GM20000 (cell line): ENCODE data around the gene STKLD1.

ENCODE experiments used
- DNase-seq: peaks from one replicate; pipeline ENCODE4 v3.0.0; 2012; ENCODE audit warnings: low spot score
- CTCF ChIP-seq: IDR thresholded peaks from 2 replicates; pipeline ENCODE4 v1.5.1; 2012; ENCODE audit warnings: mild to moderate bottlenecking, control low read depth; ENCODE audit errors: extremely low read depth, missing control alignments

Gene STKLD1

GRCh38 chr9:133368249-133368881 is 7.8 kb upstream of the STKLD1 start:
- TF ChIP-seq CTCF = no peak

GRCh38 chr9:133369422-133369821 is 6.7 kb upstream of the STKLD1 start:
- no peak for TF ChIP-seq CTCF
- no peak for DNase-seq

More at GRCh38 chr9:133368249-133368881, 7.8 kb upstream of the STKLD1 start:
- DNase-seq = no peak

GRCh38 chr9:133369933-133370332 is 6.2 kb upstream of the STKLD1 start:
- DNase-seq = no peak
- no peak for TF ChIP-seq CTCF

GRCh38 chr9:133370685-133371084 is 5.5 kb upstream of the STKLD1 start:
- no peak for DNase-seq
- TF ChIP-seq CTCF = no peak

- DNase-seq = no peak
- TF ChIP-seq CTCF = no peak
These were observed 4.9 kb upstream of the STKLD1 start for GRCh38 chr9:133371261-133371711.

- no peak for TF ChIP-seq CTCF
These were observed 4.0 kb upstream of the STKLD1 start for GRCh38 chr9:133372144-133372543.

GRCh38 chr9:133374612-133375115 is 1.5 kb upstream of the STKLD1 start:
- DNase-seq = no peak

More at GRCh38 chr9:133372144-133372543, 4.0 kb upstream of the STKLD1 start:
- DNase-seq = no peak

More at GRCh38 chr9:133374612-133375115, 1.5 kb upstream of the STKLD1 start:
- no peak for TF ChIP-seq CTCF
